ENCODE data around the gene GRAMD2A. TPM values are rescaled to one million over a fixed set of nuclear protein-coding genes. Genes with fewer than 3 reads are reported as not detected.

The GRAMD2A gene
- total and polyA plus RNA-seq, 2 donors (not counting 3 experiments of a cell fraction or from before 2014, with no cell fraction given): 0.08 to 0.29 TPM

- no peaks in the 10 kb centered on the region for H3K79me2 ChIP-seq (ENCODE audit: control insufficient read depth, insufficient read depth, low read length)
- H3K27ac ChIP-seq (ENCODE audit: insufficient read depth, low read depth, low read length): no peak overlapping the region
- no peak overlapping the region for H3K4me2 ChIP-seq (ENCODE audit: insufficient read depth, low read length)
- H3K4me3 ChIP-seq (replicated peaks in 1 of 3; ENCODE audit: insufficient read depth in 1 of 3, low read depth in 1 of 3, low read length in 3 of 3): no peak overlapping the region
- TF ChIP-seq POLR2AphosphoS5 (IDR thresholded peaks at IDR 0.05; ENCODE audit: insufficient read depth, low read depth, low read length): no peak
- TF ChIP-seq POLR2A (IDR thresholded peaks at IDR 0.05; ENCODE audit: low read depth, low read length): no peak
- no peak for TF ChIP-seq JUN (IDR thresholded peaks at IDR 0.05; ENCODE audit: borderline replicate concordance, insufficient read depth, insufficient read length, low read depth)
- no peak for TF ChIP-seq MAX (IDR thresholded peaks at IDR 0.05; ENCODE audit: insufficient read depth, insufficient read length)
- no peak for TF ChIP-seq MYC (IDR thresholded peaks at IDR 0.05; ENCODE audit: low read depth, low read length)
- no peak for TF ChIP-seq GATA2 (IDR thresholded peaks at IDR 0.05; ENCODE audit: insufficient read depth, insufficient read length, low read depth, low read length)
- TF ChIP-seq FOS (IDR thresholded peaks at IDR 0.05; ENCODE audit: borderline replicate concordance, insufficient read depth, low read length): no peak
- TF ChIP-seq EZH2 (IDR thresholded peaks at IDR 0.05; ENCODE audit: borderline replicate concordance, low read depth, low read length, severe bottlenecking): no peak
- TF ChIP-seq CTCF (IDR thresholded peaks at IDR 0.05; ENCODE audit: extremely low read depth in 1 of 2, insufficient read depth in 1 of 2, low read depth in 1 of 2, low read length in 2 of 2): no peak
- H3K27me3 ChIP-seq (ENCODE audit: control insufficient read depth in 2 of 2, insufficient read depth in 2 of 2, low read length in 2 of 2): peaks cover 0 to 2% of the 10 kb centered on the region in 2 experiments
- peaks cover 42 to 46% of the 10 kb centered on the region in 2 experiments for H3K36me3 ChIP-seq (ENCODE audit: control insufficient read depth in 2 of 2, extremely low read depth in 1 of 2, insufficient read depth in 2 of 2, low read length in 2 of 2)
- intact Hi-C loops (cut with micrococcal nuclease): no loop called here
- no peak overlapping the region for H2AFZ ChIP-seq (ENCODE audit: low read depth, low read length)
- POLR2A ChIA-PET: no interaction called here
- BruUV-seq (replicated peaks): no TSS peak
- H3K4me1 ChIP-seq (ENCODE audit: control insufficient read depth, extremely low read depth, insufficient read depth, low read length): peaks cover 8% of the 10 kb centered on the region
- H3K9ac ChIP-seq (replicated peaks; ENCODE audit: extremely low read depth, insufficient read depth, low read length): no peak overlapping the region
- CTCF ChIA-PET: interaction anchor here (0.9 to 4.7 kb wide), 8 partner anchors 10 to 85 kb away, joined by 3 to 63 read pairs (median 4); no protein-coding TSS in a partner anchor
- no peaks in the 10 kb centered on the region for H4K20me1 ChIP-seq (replicated peaks; ENCODE audit: control insufficient read depth, extremely low read depth, insufficient read depth, low read length)
- dilution Hi-C loops (cut with MboI; ENCODE audit: extremely low pct_ligation_motif_present, low sequenced_read_pairs): no loop called here
- no peaks in the 10 kb centered on the region for H3K9me3 ChIP-seq (replicated peaks; ENCODE audit: control insufficient read depth, insufficient read depth, low read length)
- H3K9me1 ChIP-seq (replicated peaks; ENCODE audit: control insufficient read depth, extremely low read depth, insufficient read depth, low read length): no peaks in the 10 kb centered on the region
- no peak for FAIRE-seq
- no peak for DNase-seq (ENCODE audit: low read depth, low spot score)
Measured at GRCh38 chr15:72201391-72201921, 3.9 kb upstream of the GRAMD2A start.

Data from endothelial cell of umbilical vein (primary cell).